NB4 (cell line): ENCODE data around the gene SLC30A1.

Source experiments
- MYC ChIP-seq: IDR thresholded peaks from 2 replicates; pipeline ENCODE4 v1.6.1; 2011; ENCODE audit warnings: low read depth, low read length
- POLR2A ChIP-seq: IDR thresholded peaks from 2 replicates; pipeline ENCODE4 v1.6.1; 2011; ENCODE audit warnings: mild to moderate bottlenecking; ENCODE audit not compliant: insufficient read length; ENCODE audit errors: extremely low read depth
- TF ChIP-seq, protein P1 (sequence below): IDR thresholded peaks from one replicate; pipeline ENCODE4 v1.5.1; 2012; ENCODE audit warnings: low read depth, low read length
- TF ChIP-seq, protein P2 (sequence below): IDR thresholded peaks from 2 replicates; pipeline ENCODE4 v1.6.1; 2011; ENCODE audit warnings: low read depth, low read length

DNA sequence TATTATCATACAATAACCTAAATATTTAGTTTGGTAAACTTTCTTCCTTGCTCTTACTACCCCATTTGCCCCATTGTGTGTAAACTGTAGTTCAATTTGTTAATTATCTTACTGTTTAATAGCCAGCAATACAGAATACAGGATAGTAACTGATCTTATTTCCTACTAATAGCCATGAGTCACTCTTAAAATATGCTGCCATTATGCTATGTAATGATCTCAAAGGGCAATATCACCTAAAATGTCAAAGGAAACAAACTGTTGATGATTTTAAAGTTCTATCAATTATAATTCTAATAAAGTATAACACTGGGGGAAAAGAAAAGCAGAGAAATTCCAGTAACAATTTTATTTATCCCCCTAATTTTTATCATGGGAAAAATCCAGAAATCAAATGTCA lies 4.3 kb downstream of the SLC30A1 start:
- no peak for TF ChIP-seq POLR2A
- TF ChIP-seq, protein P1, sequence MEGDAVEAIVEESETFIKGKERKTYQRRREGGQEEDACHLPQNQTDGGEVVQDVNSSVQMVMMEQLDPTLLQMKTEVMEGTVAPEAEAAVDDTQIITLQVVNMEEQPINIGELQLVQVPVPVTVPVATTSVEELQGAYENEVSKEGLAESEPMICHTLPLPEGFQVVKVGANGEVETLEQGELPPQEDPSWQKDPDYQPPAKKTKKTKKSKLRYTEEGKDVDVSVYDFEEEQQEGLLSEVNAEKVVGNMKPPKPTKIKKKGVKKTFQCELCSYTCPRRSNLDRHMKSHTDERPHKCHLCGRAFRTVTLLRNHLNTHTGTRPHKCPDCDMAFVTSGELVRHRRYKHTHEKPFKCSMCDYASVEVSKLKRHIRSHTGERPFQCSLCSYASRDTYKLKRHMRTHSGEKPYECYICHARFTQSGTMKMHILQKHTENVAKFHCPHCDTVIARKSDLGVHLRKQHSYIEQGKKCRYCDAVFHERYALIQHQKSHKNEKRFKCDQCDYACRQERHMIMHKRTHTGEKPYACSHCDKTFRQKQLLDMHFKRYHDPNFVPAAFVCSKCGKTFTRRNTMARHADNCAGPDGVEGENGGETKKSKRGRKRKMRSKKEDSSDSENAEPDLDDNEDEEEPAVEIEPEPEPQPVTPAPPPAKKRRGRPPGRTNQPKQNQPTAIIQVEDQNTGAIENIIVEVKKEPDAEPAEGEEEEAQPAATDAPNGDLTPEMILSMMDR, result no peak
- TF ChIP-seq MYC, result no peak
- TF ChIP-seq, protein P2, sequence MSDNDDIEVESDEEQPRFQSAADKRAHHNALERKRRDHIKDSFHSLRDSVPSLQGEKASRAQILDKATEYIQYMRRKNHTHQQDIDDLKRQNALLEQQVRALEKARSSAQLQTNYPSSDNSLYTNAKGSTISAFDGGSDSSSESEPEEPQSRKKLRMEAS, result no peak
